ENCODE measurements around the gene PLAAT4. TPM values are rescaled to one million over a fixed set of nuclear protein-coding genes. Genes with fewer than 3 reads are reported as not detected.
"Not testable (repeated sequence)": the region's sequence is repeated elsewhere in the genome, so short reads cannot be mapped to it uniquely, and the experiment has no call there.

The PLAAT4 gene
- total RNA-seq, 1 donor from 2014 or later, result 1.7 TPM

DNA sequence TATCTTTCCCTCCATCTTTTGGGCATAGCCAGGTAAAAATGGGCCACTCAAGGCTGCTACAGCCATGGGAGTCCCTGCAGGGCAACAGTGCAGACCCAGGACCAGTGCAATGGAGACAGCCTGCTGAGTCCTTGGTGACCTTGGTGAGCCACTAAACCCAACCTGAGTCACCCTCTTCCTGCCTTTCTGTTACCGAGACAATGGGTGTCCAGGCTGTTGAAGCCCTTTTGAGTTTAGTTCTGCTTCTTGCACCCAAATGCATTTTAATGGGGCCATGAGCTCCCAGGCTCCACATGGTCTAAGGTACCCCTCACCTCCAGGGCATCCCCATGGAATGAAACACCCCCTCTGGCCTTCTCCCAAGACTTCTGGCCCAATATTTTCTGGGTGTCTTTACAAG, 874 bp upstream of the PLAAT4 start:
- DNase-seq (ENCODE audit: low spot score in 2 of 2, unreplicated experiment in 2 of 2), result no peak
- H3K36me3 Mint-ChIP-seq, result no peaks in the 10 kb centered on the region
- no peaks in the 10 kb centered on the region for H3K9me3 Mint-ChIP-seq
- TF ChIP-seq, protein P1, sequence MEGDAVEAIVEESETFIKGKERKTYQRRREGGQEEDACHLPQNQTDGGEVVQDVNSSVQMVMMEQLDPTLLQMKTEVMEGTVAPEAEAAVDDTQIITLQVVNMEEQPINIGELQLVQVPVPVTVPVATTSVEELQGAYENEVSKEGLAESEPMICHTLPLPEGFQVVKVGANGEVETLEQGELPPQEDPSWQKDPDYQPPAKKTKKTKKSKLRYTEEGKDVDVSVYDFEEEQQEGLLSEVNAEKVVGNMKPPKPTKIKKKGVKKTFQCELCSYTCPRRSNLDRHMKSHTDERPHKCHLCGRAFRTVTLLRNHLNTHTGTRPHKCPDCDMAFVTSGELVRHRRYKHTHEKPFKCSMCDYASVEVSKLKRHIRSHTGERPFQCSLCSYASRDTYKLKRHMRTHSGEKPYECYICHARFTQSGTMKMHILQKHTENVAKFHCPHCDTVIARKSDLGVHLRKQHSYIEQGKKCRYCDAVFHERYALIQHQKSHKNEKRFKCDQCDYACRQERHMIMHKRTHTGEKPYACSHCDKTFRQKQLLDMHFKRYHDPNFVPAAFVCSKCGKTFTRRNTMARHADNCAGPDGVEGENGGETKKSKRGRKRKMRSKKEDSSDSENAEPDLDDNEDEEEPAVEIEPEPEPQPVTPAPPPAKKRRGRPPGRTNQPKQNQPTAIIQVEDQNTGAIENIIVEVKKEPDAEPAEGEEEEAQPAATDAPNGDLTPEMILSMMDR (IDR thresholded peaks at IDR 0.05; ENCODE audit: unreplicated experiment), result no peak
- H3K27ac Mint-ChIP-seq, result no peak overlapping the region
- H3K4me1 Mint-ChIP-seq, result peaks cover 37% of the 10 kb centered on the region
- no peaks in the 10 kb centered on the region for H3K27me3 Mint-ChIP-seq (ENCODE audit: low read depth)
- H3K4me3 Mint-ChIP-seq, result no peak overlapping the region

DNA sequence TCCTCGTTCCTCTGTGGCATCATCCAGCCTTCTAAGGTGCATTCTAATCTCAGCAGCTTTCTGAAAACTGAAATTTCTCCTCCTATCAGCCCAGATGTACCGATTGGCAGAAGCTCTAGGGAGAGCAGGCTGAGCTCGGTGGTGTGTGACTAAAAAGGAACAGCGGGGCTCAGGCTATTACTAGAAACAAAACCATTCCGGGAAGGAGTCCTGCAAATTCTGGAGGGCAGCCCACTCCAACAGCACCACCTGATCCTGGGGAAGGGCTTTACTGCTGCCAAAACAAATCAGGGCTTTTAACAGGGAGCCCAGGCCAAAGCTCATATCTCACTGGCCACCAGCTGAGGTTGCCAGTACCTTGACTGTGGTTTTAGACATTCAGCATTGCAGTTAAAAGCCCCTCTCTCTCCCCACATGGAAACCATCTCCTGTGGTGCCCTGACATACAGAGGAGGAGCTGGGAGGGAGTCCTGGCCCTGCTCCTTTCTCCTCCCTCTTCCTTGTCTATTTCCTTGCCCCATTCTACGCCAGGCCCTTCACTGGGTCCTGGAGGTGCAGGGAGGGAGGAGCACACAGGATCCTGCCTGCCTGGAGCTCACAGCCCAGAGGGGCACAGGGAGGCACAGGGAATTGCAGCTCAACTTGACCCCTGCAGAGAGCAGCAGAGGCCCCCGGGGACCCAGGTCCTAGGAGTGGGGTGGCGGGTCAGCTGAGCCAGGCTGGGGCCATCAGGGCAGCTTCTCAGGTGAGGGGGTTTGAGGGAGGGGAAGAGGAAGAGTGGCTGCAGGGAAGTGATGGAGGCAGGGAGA, 889 bp downstream of the PLAAT4 start:
- Mint-ChIP-seq H3K4me3 (no peak overlapping the region), H3K27ac (peak overlapping the region; percentile 86), H3K9me3 (no peaks in the 10 kb centered on the region), H3K27me3 (ENCODE audit: low read depth) (no peaks in the 10 kb centered on the region), H3K36me3 (no peaks in the 10 kb centered on the region), H3K4me1 (peaks cover 25% of the 10 kb centered on the region)
- DNase-seq (ENCODE audit: low spot score in 2 of 2, unreplicated experiment in 2 of 2), result no peak
- TF ChIP-seq, protein P1 (IDR thresholded peaks at IDR 0.05; ENCODE audit: unreplicated experiment), result no peak

DNA sequence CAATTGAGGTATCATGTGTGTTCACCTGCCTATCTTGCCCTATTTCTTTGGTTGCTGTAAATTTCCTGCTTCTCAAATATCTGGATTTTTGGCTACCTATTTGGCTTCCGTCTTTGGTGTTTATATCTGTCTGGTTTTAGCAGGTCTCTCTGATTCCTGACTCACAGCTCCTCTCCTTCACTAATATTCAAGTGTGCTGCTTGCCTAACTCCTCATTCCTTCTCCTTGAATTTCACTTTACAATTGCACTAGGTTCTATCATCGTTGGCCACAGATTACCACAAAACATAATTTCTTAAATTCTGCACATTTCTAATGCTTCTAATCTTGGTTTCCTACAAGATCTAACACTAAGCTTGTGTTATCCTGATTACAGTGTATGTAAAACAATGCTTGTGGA, 5.9 kb downstream of the PLAAT4 start:
- DNase-seq (ENCODE audit: low spot score in 2 of 2, unreplicated experiment in 2 of 2); H3K36me3 Mint-ChIP-seq: not testable (repeated sequence)

DNA sequence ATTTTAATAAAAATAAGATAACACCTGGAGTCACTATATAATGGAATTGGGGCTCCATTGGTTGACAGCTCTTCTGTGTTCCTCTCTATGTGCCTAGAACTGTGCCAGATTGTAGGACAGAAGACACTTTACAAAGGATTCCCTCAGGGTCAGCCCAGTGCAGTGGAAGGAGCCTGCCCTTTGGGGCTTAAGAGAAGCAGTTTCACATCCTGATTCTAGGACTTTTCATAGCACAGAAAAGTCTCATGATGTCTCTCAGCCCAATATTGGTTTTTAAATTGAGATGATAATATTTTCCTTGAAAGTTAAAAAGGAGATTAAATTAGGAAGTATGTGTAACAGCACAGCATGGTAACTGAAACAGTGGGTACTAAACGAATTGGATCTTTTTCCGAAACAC, 7.1 kb downstream of the PLAAT4 start:
- Mint-ChIP-seq H3K27me3 (ENCODE audit: low read depth) (no peaks in the 10 kb centered on the region), H3K27ac (no peak overlapping the region), H3K9me3 (no peaks in the 10 kb centered on the region), H3K4me1 (no peaks in the 10 kb centered on the region), H3K4me3 (no peak overlapping the region), H3K36me3 (no peaks in the 10 kb centered on the region)
- TF ChIP-seq, protein P1 (IDR thresholded peaks at IDR 0.05; ENCODE audit: unreplicated experiment), result no peak
- no peak for DNase-seq (ENCODE audit: low spot score in 2 of 2, unreplicated experiment in 2 of 2)

More for the DNA sequence above, 5.9 kb downstream of the PLAAT4 start:
- not testable (repeated sequence) for H3K27me3 Mint-ChIP-seq (ENCODE audit: low read depth); H3K4me1 Mint-ChIP-seq; H3K4me3 Mint-ChIP-seq; H3K27ac Mint-ChIP-seq; H3K9me3 Mint-ChIP-seq

DNA sequence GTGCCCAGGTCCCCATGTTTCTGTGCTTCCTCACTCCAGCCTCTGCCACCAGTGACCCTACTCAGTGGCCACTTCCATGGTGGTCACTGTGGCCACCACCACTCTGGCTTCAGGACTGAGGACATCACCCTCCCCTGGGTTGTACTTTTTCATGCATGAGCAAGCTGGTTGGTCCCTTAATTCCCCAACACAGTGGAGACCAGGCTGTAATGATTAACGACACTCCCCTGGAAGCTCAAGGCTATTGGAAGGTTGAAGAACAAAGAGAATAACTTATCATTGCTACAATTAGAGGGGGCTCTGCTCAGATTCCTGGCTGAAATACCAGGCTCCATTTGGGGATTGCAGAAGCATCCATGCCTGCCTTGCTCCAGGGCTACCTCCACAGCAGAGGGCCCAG, 10.5 kb downstream of the PLAAT4 start:
- TF ChIP-seq, protein P1 (IDR thresholded peaks at IDR 0.05; ENCODE audit: unreplicated experiment), result no peak
- no peak overlapping the region for H3K4me3 Mint-ChIP-seq
- H3K9me3 Mint-ChIP-seq, result no peaks in the 10 kb centered on the region
- H3K36me3 Mint-ChIP-seq, result no peaks in the 10 kb centered on the region
- no peaks in the 10 kb centered on the region for H3K27me3 Mint-ChIP-seq (ENCODE audit: low read depth)
- H3K4me1 Mint-ChIP-seq, result no peaks in the 10 kb centered on the region
- DNase-seq (ENCODE audit: low spot score in 2 of 2, unreplicated experiment in 2 of 2), result no peak
- H3K27ac Mint-ChIP-seq, result no peak overlapping the region

DNA sequence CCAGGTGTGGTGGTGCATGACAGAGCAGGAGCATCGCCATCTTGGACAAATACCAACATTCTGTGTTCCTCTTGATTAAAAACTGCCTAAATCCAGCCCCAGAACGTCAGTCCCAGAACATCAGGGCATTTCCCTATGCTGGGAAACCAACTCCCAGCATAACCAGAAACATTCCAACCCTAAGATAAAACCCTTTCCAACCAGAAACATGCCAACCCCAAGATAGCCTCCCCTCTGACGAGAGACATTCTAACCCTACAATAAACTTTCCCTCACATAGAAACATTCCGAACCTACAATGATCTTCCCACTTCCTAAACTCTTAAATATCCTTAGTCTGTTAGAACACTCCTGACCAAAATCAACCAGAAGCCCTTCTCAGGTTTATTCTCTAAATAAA, 11.6 kb downstream of the PLAAT4 start:
- no peaks in the 10 kb centered on the region for H3K9me3 Mint-ChIP-seq
- H3K27ac Mint-ChIP-seq, result no peak overlapping the region
- H3K4me1 Mint-ChIP-seq, result no peaks in the 10 kb centered on the region
- no peak overlapping the region for H3K4me3 Mint-ChIP-seq
- H3K27me3 Mint-ChIP-seq (ENCODE audit: low read depth), result no peaks in the 10 kb centered on the region
- DNase-seq (ENCODE audit: low spot score in 2 of 2, unreplicated experiment in 2 of 2), result no peak
- TF ChIP-seq, protein P1 (IDR thresholded peaks at IDR 0.05; ENCODE audit: unreplicated experiment), result no peak
- no peaks in the 10 kb centered on the region for H3K36me3 Mint-ChIP-seq
